Measurements from ENCODE around the gene GCH1.

GCH1 gene

DNA sequence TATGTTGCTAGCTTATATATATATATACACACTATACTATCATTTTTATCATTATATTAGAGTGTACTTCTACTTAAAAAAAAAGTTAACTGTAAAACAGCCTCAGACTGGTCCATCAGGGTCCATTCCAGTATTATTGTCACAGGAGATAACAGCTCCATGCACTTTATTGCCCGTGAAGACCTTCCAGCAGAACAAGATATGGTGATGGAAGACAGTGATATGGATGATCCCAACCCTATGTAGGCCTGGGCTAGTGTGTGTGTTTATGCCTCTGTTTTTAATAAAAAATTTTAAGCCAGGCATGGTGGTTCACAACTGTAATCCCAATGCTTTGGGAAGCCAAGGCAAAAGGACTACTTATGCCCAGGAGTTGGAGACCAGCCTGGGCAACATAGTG is 86.2 kb downstream of the GCH1 start:
- H3K9ac ChIP-seq = no peak overlapping the region
- no peaks in the 10 kb centered on the region for H3K27me3 ChIP-seq (ENCODE audit: control insufficient read depth, insufficient read depth, low read length)
- no peaks in the 10 kb centered on the region for H3K79me2 ChIP-seq
- no peak overlapping the region for H2AFZ ChIP-seq
- H3K36me3 ChIP-seq (ENCODE audit: control insufficient read depth, insufficient read depth, low read length) = no peaks in the 10 kb centered on the region
- no peak overlapping the region for H3K4me3 ChIP-seq (ENCODE audit: low read depth, low read length)
- TF ChIP-seq, protein P1, sequence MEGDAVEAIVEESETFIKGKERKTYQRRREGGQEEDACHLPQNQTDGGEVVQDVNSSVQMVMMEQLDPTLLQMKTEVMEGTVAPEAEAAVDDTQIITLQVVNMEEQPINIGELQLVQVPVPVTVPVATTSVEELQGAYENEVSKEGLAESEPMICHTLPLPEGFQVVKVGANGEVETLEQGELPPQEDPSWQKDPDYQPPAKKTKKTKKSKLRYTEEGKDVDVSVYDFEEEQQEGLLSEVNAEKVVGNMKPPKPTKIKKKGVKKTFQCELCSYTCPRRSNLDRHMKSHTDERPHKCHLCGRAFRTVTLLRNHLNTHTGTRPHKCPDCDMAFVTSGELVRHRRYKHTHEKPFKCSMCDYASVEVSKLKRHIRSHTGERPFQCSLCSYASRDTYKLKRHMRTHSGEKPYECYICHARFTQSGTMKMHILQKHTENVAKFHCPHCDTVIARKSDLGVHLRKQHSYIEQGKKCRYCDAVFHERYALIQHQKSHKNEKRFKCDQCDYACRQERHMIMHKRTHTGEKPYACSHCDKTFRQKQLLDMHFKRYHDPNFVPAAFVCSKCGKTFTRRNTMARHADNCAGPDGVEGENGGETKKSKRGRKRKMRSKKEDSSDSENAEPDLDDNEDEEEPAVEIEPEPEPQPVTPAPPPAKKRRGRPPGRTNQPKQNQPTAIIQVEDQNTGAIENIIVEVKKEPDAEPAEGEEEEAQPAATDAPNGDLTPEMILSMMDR (IDR thresholded peaks at IDR 0.05) = no peak
- no peaks in the 10 kb centered on the region for H3K4me1 ChIP-seq
- H3K27ac ChIP-seq = no peak overlapping the region
- H3K9me3 ChIP-seq (ENCODE audit: control insufficient read depth, low read length) = no peaks in the 10 kb centered on the region
- H3K4me2 ChIP-seq (ENCODE audit: low read length) = no peak overlapping the region

DNA sequence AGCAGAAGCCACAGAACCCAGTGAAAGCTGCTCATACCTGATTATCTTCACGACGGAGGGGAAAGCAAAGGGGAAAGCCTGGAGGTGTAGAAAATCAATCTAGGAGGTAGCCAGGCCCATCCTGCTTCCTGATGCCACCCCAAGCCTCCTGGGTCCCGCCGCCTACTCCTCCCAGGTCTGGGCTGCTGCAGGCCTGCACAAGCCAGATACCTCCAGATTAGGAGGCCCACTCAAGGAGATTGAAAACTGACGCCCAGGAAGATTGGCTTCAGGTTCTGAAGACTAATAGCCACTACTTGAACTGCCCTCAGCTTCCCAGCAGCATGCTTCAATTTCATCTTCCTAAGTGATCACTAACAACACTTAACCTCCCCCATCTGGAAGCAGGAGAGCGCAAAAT is 87.1 kb downstream of the GCH1 start:
- Histone ChIP-seq H3K4me2 (ENCODE audit: low read length) (no peak overlapping the region), H3K36me3 (ENCODE audit: control insufficient read depth, insufficient read depth, low read length) (no peaks in the 10 kb centered on the region), H3K4me1 (no peaks in the 10 kb centered on the region), H3K27me3 (ENCODE audit: control insufficient read depth, insufficient read depth, low read length) (peaks cover 3% of the 10 kb centered on the region), H2AFZ (no peak overlapping the region), H3K27ac (no peak overlapping the region), H3K9me3 (ENCODE audit: control insufficient read depth, low read length) (no peaks in the 10 kb centered on the region), H3K4me3 (ENCODE audit: low read depth, low read length) (no peak overlapping the region), H3K9ac (no peak overlapping the region), H3K79me2 (no peaks in the 10 kb centered on the region)
- TF ChIP-seq, protein P1 (IDR thresholded peaks at IDR 0.05) = no peak

DNA sequence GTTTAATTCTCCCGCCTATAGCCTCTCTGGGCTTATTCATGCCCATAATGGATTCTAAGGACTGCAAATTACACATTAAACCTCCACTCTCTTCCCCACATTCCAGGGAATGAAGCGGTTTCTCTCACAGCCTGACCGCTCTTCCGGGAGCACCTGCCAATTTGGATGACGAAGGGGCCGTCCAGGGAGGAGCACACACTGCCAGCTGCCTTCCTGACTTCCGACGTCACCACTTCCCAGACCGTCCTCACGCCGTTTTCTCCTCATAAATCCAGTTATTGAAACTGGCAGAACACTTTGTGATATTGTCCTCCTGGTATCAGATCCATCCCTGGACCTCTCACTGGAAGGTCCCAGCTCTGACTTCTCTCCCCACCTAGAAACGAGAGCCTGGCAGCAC is 87.6 kb downstream of the GCH1 start:
- Histone ChIP-seq H3K27me3 (ENCODE audit: control insufficient read depth, insufficient read depth, low read length) (peaks cover 3% of the 10 kb centered on the region), H3K27ac (no peak overlapping the region), H3K9ac (no peak overlapping the region), H2AFZ (no peak overlapping the region), H3K9me3 (ENCODE audit: control insufficient read depth, low read length) (no peaks in the 10 kb centered on the region), H3K4me1 (no peaks in the 10 kb centered on the region), H3K4me3 (ENCODE audit: low read depth, low read length) (no peak overlapping the region), H3K4me2 (ENCODE audit: low read length) (no peak overlapping the region), H3K36me3 (ENCODE audit: control insufficient read depth, insufficient read depth, low read length) (no peaks in the 10 kb centered on the region), H3K79me2 (no peaks in the 10 kb centered on the region)
- TF ChIP-seq, protein P1 (IDR thresholded peaks at IDR 0.05) = no peak

DNA sequence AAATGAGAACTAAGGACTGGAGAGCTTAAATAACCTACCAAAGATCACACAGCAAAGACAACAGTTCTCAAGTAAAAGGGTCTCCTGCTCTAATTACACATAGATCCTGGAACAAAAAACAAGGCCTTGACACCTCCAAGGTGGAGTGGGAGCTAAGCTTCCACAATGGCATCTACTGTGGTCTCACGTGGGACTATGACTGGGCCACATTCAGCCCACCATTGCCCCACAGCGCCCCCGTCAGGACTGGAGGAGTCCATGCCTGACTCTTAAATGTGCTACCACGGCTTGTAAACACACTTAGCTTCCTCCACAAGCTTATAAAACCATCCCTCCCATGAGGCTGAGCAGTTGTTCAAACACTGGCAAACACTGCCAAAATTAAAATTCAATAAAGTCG is 88.5 kb downstream of the GCH1 start:
- no peak overlapping the region for H3K4me2 ChIP-seq (ENCODE audit: low read length)
- no peak overlapping the region for H2AFZ ChIP-seq
- no peaks in the 10 kb centered on the region for H3K36me3 ChIP-seq (ENCODE audit: control insufficient read depth, insufficient read depth, low read length)
- H3K4me3 ChIP-seq (ENCODE audit: low read depth, low read length) = no peak overlapping the region
- TF ChIP-seq, protein P1 (IDR thresholded peaks at IDR 0.05) = no peak
- H3K27me3 ChIP-seq (ENCODE audit: control insufficient read depth, insufficient read depth, low read length) = peaks cover 3% of the 10 kb centered on the region
- H3K9ac ChIP-seq = no peak overlapping the region
- no peaks in the 10 kb centered on the region for H3K4me1 ChIP-seq
- no peaks in the 10 kb centered on the region for H3K9me3 ChIP-seq (ENCODE audit: control insufficient read depth, low read length)
- no peaks in the 10 kb centered on the region for H3K79me2 ChIP-seq
- no peak overlapping the region for H3K27ac ChIP-seq

DNA sequence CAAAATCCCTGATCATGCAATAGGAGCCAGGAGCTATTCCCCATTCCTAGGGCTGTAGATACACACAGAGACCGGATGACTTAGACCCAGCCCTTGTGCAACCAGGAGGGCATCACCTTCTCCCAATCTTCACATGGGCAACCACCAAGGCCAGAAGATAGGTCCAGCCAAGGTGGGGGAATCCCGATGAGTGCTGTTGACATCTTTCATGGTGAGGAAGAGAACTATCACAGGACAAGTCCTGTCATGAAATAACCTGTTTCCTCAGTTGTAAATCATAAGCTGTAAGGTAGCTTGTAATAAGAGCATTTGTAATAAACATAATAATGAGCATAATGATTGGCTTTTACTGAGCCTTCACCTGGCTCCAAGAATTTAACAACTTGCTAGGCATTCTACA is 89.5 kb downstream of the GCH1 start:
- no peaks in the 10 kb centered on the region for H3K9me3 ChIP-seq (ENCODE audit: control insufficient read depth, low read length)
- TF ChIP-seq, protein P1 (IDR thresholded peaks at IDR 0.05) = no peak

More for the DNA sequence above, 89.5 kb downstream of the GCH1 start:
- Histone ChIP-seq H3K79me2 (no peaks in the 10 kb centered on the region), H3K27me3 (ENCODE audit: control insufficient read depth, insufficient read depth, low read length) (peaks cover 3% of the 10 kb centered on the region), H3K4me1 (no peaks in the 10 kb centered on the region), H3K27ac (no peak overlapping the region), H3K4me2 (ENCODE audit: low read length) (no peak overlapping the region), H2AFZ (no peak overlapping the region), H3K4me3 (ENCODE audit: low read depth, low read length) (no peak overlapping the region), H3K9ac (no peak overlapping the region), H3K36me3 (ENCODE audit: control insufficient read depth, insufficient read depth, low read length) (no peaks in the 10 kb centered on the region)
